Measurements from ENCODE around the gene CALR3. TPM values are rescaled to one million over a fixed set of nuclear protein-coding genes. Genes with fewer than 3 reads are reported as not detected.
A peak's percentile ranks its signal among the peaks of the same experiment; 100 is the strongest.

Gene CALR3
- total RNA-seq, 6 experiments from 2014 or later = not detected

DNA sequence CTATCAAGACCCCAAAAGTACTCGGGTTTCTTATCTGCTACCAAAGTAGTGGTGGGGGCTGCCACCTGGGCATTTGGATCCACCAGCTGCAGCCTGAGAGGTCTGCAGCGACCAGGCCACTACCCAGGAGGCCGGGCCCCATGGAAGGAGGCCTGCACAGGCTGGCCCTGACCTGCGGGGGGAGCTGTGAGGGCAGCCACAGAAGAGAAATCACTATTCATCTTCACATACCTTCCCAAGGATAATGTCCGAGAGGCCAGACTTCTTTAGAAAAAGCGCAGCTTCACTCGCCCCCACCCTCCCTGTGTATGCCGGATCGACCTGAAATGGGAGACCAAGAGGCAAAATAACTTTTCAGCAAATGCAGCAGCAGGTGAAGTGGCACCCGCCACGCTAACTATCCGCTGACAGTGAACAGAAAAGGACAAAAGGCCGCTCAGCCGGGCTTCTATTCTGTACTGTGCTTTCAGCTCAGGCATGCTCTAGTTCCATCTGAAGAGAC is 54.3 kb downstream of the CALR3 start:
- no peak overlapping the region for H3K4me3 Mint-ChIP-seq
- DNase-seq = no peak
- peaks cover 29% of the 10 kb centered on the region for H3K4me1 Mint-ChIP-seq (ENCODE audit: low read depth)
- H3K9me3 Mint-ChIP-seq = no peaks in the 10 kb centered on the region
- H3K36me3 Mint-ChIP-seq (ENCODE audit: low read depth) = peaks cover 15% of the 10 kb centered on the region
- no peak overlapping the region for H3K27ac Mint-ChIP-seq
- TF ChIP-seq, protein P1, sequence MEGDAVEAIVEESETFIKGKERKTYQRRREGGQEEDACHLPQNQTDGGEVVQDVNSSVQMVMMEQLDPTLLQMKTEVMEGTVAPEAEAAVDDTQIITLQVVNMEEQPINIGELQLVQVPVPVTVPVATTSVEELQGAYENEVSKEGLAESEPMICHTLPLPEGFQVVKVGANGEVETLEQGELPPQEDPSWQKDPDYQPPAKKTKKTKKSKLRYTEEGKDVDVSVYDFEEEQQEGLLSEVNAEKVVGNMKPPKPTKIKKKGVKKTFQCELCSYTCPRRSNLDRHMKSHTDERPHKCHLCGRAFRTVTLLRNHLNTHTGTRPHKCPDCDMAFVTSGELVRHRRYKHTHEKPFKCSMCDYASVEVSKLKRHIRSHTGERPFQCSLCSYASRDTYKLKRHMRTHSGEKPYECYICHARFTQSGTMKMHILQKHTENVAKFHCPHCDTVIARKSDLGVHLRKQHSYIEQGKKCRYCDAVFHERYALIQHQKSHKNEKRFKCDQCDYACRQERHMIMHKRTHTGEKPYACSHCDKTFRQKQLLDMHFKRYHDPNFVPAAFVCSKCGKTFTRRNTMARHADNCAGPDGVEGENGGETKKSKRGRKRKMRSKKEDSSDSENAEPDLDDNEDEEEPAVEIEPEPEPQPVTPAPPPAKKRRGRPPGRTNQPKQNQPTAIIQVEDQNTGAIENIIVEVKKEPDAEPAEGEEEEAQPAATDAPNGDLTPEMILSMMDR (IDR thresholded peaks at IDR 0.05) = peak; percentile 68; the same call in 1 of the 2 replicates
- H3K27me3 Mint-ChIP-seq (ENCODE audit: insufficient read depth) = no peaks in the 10 kb centered on the region

DNA sequence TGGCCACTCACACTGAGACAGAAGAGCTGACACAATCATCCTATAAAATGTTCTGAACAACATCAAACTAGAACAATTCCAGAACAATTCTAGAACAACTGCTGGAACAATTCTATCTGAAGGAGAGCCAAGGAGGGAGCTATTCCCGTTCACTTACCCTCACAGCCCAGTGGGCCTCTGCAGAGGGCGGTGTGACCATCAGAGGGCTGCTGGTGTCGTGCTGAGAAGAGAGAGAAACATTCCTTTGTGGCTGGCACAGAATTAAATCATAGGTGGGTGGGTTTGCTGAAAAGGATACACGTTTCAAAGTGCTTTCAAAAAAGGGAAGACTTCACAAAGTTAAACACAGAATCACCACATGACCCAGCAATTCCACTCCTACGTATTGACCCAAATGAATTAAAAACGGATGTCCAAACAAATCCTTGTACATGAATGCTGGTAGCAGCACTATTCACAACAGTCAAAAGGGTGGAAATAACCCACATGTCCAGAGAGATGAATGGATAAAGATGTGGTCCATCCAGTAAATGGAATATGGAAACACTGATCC is 59.1 kb downstream of the CALR3 start:
- H3K27ac Mint-ChIP-seq = no peak overlapping the region
- TF ChIP-seq, protein P1 (IDR thresholded peaks at IDR 0.05) = no peak
- H3K4me3 Mint-ChIP-seq = no peak overlapping the region
- DNase-seq = no peak
- no peaks in the 10 kb centered on the region for H3K27me3 Mint-ChIP-seq (ENCODE audit: insufficient read depth)
- H3K9me3 Mint-ChIP-seq = no peaks in the 10 kb centered on the region
- peaks cover 20% of the 10 kb centered on the region for H3K36me3 Mint-ChIP-seq (ENCODE audit: low read depth)
- H3K4me1 Mint-ChIP-seq (ENCODE audit: low read depth) = peaks cover 27% of the 10 kb centered on the region

DNA sequence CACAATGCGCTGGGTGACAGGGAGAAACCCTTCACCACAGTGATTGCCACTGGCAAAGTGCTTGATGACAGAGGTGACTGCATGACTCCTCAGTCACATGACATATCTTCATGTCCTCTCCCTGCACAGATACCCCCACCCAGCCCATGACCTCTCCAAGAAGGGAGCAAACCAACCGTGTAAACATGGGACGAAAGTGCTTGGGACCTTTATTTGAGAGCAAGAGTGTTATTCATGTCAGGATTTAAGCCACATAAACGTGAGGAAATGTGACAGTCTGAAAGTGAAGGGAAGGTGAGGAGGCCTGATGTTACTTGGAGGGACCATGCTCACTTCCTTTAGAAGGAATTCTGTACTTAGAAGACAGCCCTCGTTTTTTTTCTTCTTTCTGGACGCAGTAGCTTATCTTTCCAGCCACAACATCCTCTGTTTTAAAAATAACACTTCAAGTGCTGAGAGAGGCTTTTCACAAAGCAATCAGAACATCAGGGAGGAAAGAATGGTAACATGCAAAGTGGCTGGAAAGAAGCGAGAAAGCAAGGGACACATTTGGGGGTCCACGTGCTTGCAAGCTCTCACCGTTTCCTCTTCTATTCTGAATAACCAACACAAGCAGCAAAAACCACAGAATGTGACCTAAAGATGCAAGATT is 59.8 kb downstream of the CALR3 start:
- no peaks in the 10 kb centered on the region for H3K9me3 Mint-ChIP-seq
- peak overlapping the region; percentile 89 for H3K27ac Mint-ChIP-seq
- peaks cover 27% of the 10 kb centered on the region for H3K4me1 Mint-ChIP-seq (ENCODE audit: low read depth)
- no peaks in the 10 kb centered on the region for H3K27me3 Mint-ChIP-seq (ENCODE audit: insufficient read depth)
- TF ChIP-seq, protein P1 (IDR thresholded peaks at IDR 0.05) = no peak
- H3K4me3 Mint-ChIP-seq = peak overlapping the region; percentile 53
- H3K36me3 Mint-ChIP-seq (ENCODE audit: low read depth) = peaks cover 20% of the 10 kb centered on the region
- DNase-seq = no peak

DNA sequence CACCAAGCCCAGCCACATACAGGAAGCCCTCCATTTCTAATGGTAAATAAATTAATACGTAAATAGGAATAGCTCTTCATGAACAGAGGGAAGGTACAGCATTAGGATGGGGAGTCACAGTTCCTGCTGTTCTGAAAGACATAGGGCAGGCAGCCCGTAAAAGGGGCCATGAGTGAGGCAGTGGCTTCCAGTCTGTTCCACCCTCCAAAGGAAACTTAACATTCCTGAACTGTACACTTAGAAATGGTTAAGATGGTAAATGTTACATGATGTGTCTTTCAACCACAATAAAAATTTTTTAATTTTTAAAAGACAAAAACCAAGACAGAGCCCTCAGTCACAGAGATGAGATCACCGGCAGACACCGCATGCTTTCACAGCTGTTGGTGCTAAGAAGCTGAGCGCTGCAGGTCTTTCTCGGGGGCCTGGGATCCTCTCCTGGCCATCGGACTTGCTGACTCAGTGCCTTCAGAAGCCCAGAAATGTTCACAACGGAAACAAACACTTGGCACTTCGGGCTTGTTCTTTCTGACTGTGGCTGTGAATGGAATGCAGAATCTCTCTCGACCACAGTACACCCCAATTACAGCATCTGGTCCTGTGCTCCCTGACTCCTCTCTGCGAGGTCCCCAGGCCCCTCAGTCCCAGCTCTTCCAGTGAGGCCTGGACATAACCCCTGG is 60.6 kb downstream of the CALR3 start:
- TF ChIP-seq, protein P1 (IDR thresholded peaks at IDR 0.05) = no peak
- H3K27me3 Mint-ChIP-seq (ENCODE audit: insufficient read depth) = no peaks in the 10 kb centered on the region
- peak overlapping the region; percentile 89 for H3K27ac Mint-ChIP-seq
- H3K36me3 Mint-ChIP-seq (ENCODE audit: low read depth) = peaks cover 25% of the 10 kb centered on the region
- H3K9me3 Mint-ChIP-seq = no peaks in the 10 kb centered on the region
- H3K4me3 Mint-ChIP-seq = peak overlapping the region; percentile 53
- DNase-seq = peak; percentile 96
- H3K4me1 Mint-ChIP-seq (ENCODE audit: low read depth) = peaks cover 27% of the 10 kb centered on the region

DNA sequence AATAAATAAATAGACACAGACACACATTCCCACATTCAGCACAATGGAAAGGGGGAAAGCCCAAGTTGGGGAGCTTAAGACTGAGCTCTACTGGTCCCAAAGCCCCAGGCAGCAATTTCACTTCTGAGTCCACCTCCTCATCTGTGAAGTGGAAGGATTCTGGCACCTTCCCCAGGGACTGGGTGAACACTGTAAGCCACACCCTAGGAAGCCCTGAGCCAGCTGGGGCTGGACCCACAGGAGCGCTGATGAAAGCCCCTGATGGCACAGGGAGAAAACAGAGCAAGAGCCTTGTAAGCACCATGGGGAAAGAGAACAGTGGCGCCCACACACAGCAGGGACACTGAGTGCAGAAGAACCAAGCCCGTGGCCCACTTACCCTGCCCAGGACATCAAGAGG is 62.0 kb downstream of the CALR3 start:
- Mint-ChIP-seq H3K27me3 (ENCODE audit: insufficient read depth) (no peaks in the 10 kb centered on the region; the same call in none of the 2 replicates), H3K4me1 (ENCODE audit: low read depth) (peaks cover 27% of the 10 kb centered on the region), H3K27ac (peak overlapping the region; percentile 21; the same call in 1 of the 2 replicates), H3K4me3 (no peak overlapping the region), H3K36me3 (ENCODE audit: low read depth) (peaks cover 23% of the 10 kb centered on the region), H3K9me3 (no peaks in the 10 kb centered on the region)
- no peak for DNase-seq
- TF ChIP-seq, protein P1 (IDR thresholded peaks at IDR 0.05) = no peak

Measured in HFFc6 (cell line).